ENCODE measurements around the gene GNE.
A peak's percentile ranks its signal among the peaks of the same experiment; 100 is the strongest.

Gene GNE

DNA sequence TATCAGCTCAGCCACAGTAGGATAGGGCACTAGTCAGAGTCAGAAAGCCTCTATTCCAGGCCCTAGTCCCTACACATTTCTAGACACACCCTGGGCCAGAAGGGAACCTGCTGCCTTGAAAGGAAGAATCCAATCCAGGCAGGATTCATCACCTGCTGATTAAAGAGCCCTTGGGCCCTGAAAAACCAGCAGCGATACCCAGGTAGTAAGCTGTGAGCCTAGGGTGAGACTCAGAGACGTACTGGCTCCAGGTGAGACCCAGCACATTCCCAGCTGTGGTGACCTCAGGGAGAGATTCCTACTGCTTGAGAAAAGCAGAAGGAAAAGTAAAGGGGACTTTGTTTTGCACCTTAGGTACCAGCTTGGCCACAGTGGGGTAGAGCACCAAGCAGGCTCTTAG is 84.4 kb downstream of the GNE start:
- Histone ChIP-seq H3K4me3 (ENCODE audit: low read depth, low read length) (no peak overlapping the region), H3K27me3 (ENCODE audit: insufficient read depth, low read length) (no peaks in the 10 kb centered on the region), H3K4me1 (ENCODE audit: control insufficient read depth, insufficient read depth, low read length, unreplicated experiment) (no peaks in the 10 kb centered on the region), H3K36me3 (ENCODE audit: insufficient read depth, low read length) (no peaks in the 10 kb centered on the region), H2AFZ (ENCODE audit: low read length, unreplicated experiment) (no peak overlapping the region), H3K79me2 (ENCODE audit: control insufficient read depth, insufficient read depth, low read length, unreplicated experiment) (no peaks in the 10 kb centered on the region), H3K27ac (ENCODE audit: low read depth, low read length) (no peak overlapping the region)

DNA sequence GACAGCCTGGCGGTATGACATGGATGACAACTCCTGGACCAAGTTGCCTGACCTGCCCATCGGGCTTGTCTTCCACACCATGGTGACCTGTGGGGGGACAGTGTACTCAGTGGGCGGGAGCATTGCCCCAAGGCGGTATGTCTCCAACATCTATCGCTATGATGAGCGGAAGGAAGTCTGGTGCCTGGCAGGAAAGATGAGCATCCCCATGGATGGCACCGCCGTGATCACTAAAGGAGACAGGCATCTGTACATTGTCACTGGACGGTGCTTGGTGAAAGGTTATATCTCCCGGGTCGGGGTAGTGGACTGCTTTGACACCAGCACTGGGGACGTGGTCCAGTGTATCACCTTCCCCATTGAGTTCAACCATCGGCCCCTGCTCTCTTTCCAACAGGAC is 87.7 kb downstream of the GNE start:
- Histone ChIP-seq H2AFZ (ENCODE audit: low read length, unreplicated experiment) (no peak overlapping the region), H3K27me3 (ENCODE audit: insufficient read depth, low read length) (no peaks in the 10 kb centered on the region), H3K4me3 (ENCODE audit: low read depth, low read length) (no peak overlapping the region), H3K27ac (ENCODE audit: low read depth, low read length) (no peak overlapping the region), H3K4me1 (ENCODE audit: control insufficient read depth, insufficient read depth, low read length, unreplicated experiment) (no peaks in the 10 kb centered on the region), H3K79me2 (ENCODE audit: control insufficient read depth, insufficient read depth, low read length, unreplicated experiment) (no peaks in the 10 kb centered on the region), H3K36me3 (ENCODE audit: insufficient read depth, low read length) (no peaks in the 10 kb centered on the region)

DNA sequence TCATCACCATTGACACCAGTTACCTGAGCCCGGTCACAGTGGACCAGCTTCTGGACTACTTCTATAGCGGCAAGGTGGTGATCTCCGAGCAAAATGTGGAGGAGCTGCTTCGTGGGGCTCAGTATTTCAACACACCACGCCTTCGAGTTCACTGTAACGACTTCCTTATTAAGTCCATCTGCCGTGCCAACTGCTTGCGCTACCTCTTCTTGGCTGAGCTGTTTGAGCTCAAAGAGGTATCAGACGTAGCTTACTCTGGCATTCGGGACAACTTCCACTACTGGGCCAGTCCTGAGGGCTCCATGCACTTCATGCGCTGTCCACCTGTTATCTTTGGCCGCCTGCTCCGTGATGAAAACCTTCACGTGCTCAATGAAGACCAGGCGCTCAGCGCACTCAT is 88.5 kb downstream of the GNE start:
- no peak overlapping the region for H2AFZ ChIP-seq (ENCODE audit: low read length, unreplicated experiment)
- no peaks in the 10 kb centered on the region for H3K79me2 ChIP-seq (ENCODE audit: control insufficient read depth, insufficient read depth, low read length, unreplicated experiment)
- H3K4me3 ChIP-seq (ENCODE audit: low read depth, low read length), result no peak overlapping the region
- H3K27me3 ChIP-seq (ENCODE audit: insufficient read depth, low read length), result no peaks in the 10 kb centered on the region
- H3K27ac ChIP-seq (ENCODE audit: low read depth, low read length), result no peak overlapping the region
- H3K36me3 ChIP-seq (ENCODE audit: insufficient read depth, low read length), result no peaks in the 10 kb centered on the region
- no peaks in the 10 kb centered on the region for H3K4me1 ChIP-seq (ENCODE audit: control insufficient read depth, insufficient read depth, low read length, unreplicated experiment)

DNA sequence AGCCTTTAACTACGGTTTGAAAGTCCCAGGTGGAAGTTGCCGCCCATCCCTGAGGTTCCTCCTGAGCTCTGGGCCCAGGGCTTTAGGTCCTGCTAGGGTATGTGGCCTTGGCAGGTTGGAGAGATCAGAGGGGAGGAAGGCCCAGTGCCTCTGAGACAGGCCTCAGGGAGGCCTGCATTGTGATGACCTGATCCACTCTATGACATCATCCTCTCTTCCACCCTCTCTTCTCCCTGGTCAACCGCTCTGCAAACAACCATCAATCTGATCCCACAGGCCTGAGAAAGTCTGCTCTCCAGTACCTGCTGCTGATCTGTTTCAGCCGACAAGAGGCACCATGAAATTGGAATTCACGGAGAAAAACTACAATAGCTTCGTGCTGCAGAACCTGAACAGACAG is 89.1 kb downstream of the GNE start, which contains the start of gene CCIN:
CCIN (plus strand) TSS at position 223 of the 400 bp plus-strand sequence; CDS start at position 338, 115 bp downstream.
- Histone ChIP-seq H3K27ac (ENCODE audit: low read depth, low read length) (no peak within 1 kb of the TSS), H3K4me3 (ENCODE audit: low read depth, low read length) (no peak within 1 kb of the TSS), H2AFZ (ENCODE audit: low read length, unreplicated experiment) (no peak within 1 kb of the TSS), H3K36me3 (ENCODE audit: insufficient read depth, low read length) (no peaks in the 10 kb centered on the region), H3K4me1 (ENCODE audit: control insufficient read depth, insufficient read depth, low read length, unreplicated experiment) (peaks cover under 1% of the 10 kb centered on the region), H3K27me3 (ENCODE audit: insufficient read depth, low read length) (no peaks in the 10 kb centered on the region), H3K79me2 (ENCODE audit: control insufficient read depth, insufficient read depth, low read length, unreplicated experiment) (no peaks in the 10 kb centered on the region)

DNA sequence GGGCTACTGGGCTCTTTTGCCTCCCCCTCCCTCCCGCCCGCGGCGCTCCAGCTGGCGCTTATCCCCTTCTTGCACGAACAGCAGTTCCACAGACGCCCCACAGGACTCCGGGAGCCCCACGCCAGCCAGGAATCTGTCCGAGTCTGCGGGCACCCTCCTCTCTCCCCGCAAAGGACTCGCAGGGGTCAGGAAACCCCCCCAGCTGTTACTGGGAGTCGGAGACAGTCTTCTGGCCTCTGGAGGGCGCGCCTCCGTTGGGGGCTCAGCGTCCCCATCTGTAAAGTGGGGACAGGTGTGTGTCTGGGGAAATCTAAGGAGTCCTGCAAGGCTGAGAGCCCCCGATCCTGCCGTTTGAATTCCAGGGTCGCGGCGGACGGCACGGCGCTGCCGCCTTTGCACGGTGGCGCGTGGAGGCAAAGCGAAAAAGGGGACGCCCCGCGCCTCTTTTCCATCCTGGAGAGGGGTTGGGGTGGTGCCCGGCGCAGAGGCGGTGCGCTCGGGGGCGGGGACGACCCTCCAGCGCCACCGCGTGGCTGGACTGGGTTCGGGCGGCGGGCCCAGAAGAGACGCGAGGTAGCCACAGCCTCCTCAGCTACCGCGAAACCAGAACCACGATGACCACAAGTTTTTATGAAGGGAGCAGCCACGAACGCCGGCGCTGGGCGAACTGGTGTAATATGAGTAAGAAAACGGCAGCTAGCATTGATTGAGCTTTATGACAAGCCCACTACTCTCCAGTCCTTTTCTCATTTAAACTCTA is 91.9 kb downstream of the GNE start:
- Histone ChIP-seq H3K27me3 (ENCODE audit: insufficient read depth, low read length) (no peaks in the 10 kb centered on the region), H3K27ac (ENCODE audit: low read depth, low read length) (no peak overlapping the region), H3K4me3 (ENCODE audit: low read depth, low read length) (peak overlapping the region; percentile 77), H3K4me1 (ENCODE audit: control insufficient read depth, insufficient read depth, low read length, unreplicated experiment) (peaks cover 20% of the 10 kb centered on the region), H2AFZ (ENCODE audit: low read length, unreplicated experiment) (peak overlapping the region; percentile 78), H3K79me2 (ENCODE audit: control insufficient read depth, insufficient read depth, low read length, unreplicated experiment) (no peaks in the 10 kb centered on the region), H3K36me3 (ENCODE audit: insufficient read depth, low read length) (no peaks in the 10 kb centered on the region)

DNA sequence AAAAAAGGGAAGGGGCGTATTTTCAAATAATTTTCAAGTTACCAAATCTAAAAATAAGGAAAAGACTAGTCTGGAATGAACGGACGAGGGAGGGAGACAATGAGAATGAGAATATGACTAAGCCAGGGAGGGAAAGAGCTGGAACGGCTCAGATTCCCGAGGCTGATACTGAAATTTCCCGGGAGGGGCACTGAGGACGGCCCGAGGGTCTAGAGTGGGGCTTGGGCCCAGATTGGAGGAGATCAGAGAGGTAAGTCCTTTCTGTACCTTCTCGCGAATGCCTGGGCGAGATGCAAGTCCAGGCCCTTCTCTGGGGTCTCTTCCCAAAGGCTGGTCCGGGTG is 92.5 kb downstream of the GNE start:
- peak overlapping the region; percentile 77 for H3K4me3 ChIP-seq (ENCODE audit: low read depth, low read length)
- peaks cover 24% of the 10 kb centered on the region for H3K4me1 ChIP-seq (ENCODE audit: control insufficient read depth, insufficient read depth, low read length, unreplicated experiment)
- no peak overlapping the region for H3K27ac ChIP-seq (ENCODE audit: low read depth, low read length)
- peak overlapping the region; percentile 55 for H2AFZ ChIP-seq (ENCODE audit: low read length, unreplicated experiment)
- no peaks in the 10 kb centered on the region for H3K27me3 ChIP-seq (ENCODE audit: insufficient read depth, low read length)
- no peaks in the 10 kb centered on the region for H3K36me3 ChIP-seq (ENCODE audit: insufficient read depth, low read length)
- no peaks in the 10 kb centered on the region for H3K79me2 ChIP-seq (ENCODE audit: control insufficient read depth, insufficient read depth, low read length, unreplicated experiment)

DNA sequence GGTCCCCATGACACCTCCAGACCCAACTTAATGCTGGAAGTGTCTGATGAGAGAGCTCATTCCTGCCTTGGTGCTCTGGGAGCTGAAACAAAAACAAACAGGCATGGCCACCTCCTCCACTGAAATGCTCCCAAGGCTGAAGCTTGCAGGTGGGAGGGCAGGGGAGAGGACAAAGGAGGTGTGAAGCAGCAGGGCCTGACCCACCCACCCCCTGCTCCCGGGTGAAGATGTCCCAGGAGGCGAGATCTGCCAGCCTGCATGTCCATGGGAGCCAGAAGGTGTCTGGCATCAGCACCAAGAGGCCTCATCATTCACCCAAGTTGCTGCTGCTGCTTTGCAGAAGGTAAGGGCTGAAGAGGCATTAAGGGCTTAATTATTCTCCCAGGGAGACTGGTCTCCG is 93.3 kb downstream of the GNE start:
- H3K4me3 ChIP-seq (ENCODE audit: low read depth, low read length), result no peak overlapping the region
- no peaks in the 10 kb centered on the region for H3K27me3 ChIP-seq (ENCODE audit: insufficient read depth, low read length)
- peaks cover 24% of the 10 kb centered on the region for H3K4me1 ChIP-seq (ENCODE audit: control insufficient read depth, insufficient read depth, low read length, unreplicated experiment)
- no peaks in the 10 kb centered on the region for H3K36me3 ChIP-seq (ENCODE audit: insufficient read depth, low read length)
- H2AFZ ChIP-seq (ENCODE audit: low read length, unreplicated experiment), result no peak overlapping the region
- H3K79me2 ChIP-seq (ENCODE audit: control insufficient read depth, insufficient read depth, low read length, unreplicated experiment), result no peaks in the 10 kb centered on the region
- H3K27ac ChIP-seq (ENCODE audit: low read depth, low read length), result no peak overlapping the region
